Measurements from ENCODE around the gene STARD10. TPM values are rescaled to one million over a fixed set of nuclear protein-coding genes. Genes with fewer than 3 reads are reported as not detected.

The STARD10 gene
- total and polyA plus RNA-seq, 2 experiments from 2014 or later, result 16.6 to 20.5 TPM

DNA sequence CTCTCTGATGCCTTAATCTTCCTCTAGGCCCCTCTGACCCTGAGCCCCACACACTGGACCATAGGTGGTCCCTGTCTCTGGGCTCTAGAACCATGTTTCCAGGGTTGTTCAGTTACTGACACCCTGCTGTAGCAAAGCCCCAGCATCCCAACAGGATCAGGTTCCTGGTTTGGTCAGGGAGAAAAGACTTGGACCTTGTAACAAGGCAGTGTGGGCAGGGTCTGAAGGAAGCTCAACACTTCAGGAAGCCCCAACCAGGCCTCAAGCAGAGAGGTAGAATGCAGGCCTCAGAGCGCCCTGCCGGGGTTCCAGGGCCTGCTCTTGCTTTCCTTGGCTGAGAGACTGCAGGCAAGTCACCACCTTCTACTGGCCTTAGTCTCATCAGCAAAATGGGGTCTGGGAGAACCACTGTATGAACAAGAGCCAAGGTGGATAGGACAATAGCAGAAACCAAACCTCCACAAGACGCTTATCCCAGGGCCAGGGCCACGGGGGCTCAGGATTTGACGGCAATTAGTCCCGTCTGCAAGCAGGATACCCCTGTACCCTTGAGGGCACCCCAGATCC is 46.5 kb downstream of the STARD10 start:
- Histone ChIP-seq H2AFZ (no peak overlapping the region), H3K27me3 (ENCODE audit: insufficient read depth) (no peaks in the 10 kb centered on the region), H3K4me3 (no peak overlapping the region), H3K36me3 (ENCODE audit: insufficient read depth) (no peaks in the 10 kb centered on the region), H3F3A (replicated peaks; ENCODE audit: low read depth) (0 out of 2 replicates have a peak, but pooled peaks cover 2% of the 10 kb centered on the region), H3K9me2 (ENCODE audit: insufficient read depth) (no peaks in the 10 kb centered on the region), H3K79me2 (replicated peaks; ENCODE audit: insufficient read depth) (peaks cover 69% of the 10 kb centered on the region), H3K4me1 (ENCODE audit: insufficient read depth) (peaks cover 11% of the 10 kb centered on the region; the same call in 1 of the 2 replicates), H3K4me2 (no peak overlapping the region), H4K20me1 (replicated peaks; ENCODE audit: insufficient read depth) (peaks cover 21% of the 10 kb centered on the region), H3K27ac (ENCODE audit: low read depth) (no peak overlapping the region)
- Mint-ChIP-seq H3K27ac (no peak overlapping the region), H3K4me1 (peaks cover 27% of the 10 kb centered on the region), H3K4me3 (no peak overlapping the region), H3K27me3 (ENCODE audit: insufficient read depth, low read depth, poor library complexity) (peaks cover 5% of the 10 kb centered on the region), H3K9me3 (no peaks in the 10 kb centered on the region), H3K36me3 (ENCODE audit: low read depth) (no peaks in the 10 kb centered on the region; the same call in 1 of the 3 replicates)
- DNase-seq (ENCODE audit: low spot score) (no peak), ATAC-seq (no peak)
- TF ChIP-seq POLR2AphosphoS5 (IDR thresholded peaks at IDR 0.05; ENCODE audit: low read depth) (no peak), ZNF331 (CRISPR knock-in tag; IDR thresholded peaks at IDR 0.05; ENCODE audit: low read depth) (no peak), STAT1 (IDR thresholded peaks at IDR 0.05; ENCODE audit: unreplicated experiment) (no peak), ZNF462 (CRISPR knock-in tag; IDR thresholded peaks at IDR 0.05) (no peak), JUNB (IDR thresholded peaks at IDR 0.05; ENCODE audit: unreplicated experiment) (no peak), CREB1 (CRISPR knock-in tag; IDR thresholded peaks at IDR 0.05; ENCODE audit: low read depth) (no peak), NANOG (IDR thresholded peaks at IDR 0.05; ENCODE audit: borderline replicate concordance) (no peak), EZH2 (IDR thresholded peaks at IDR 0.05; ENCODE audit: low read depth, unreplicated experiment) (no peak), EZH2phosphoT487 (IDR thresholded peaks at IDR 0.05; ENCODE audit: unreplicated experiment) (no peak), REST (IDR thresholded peaks at IDR 0.05; ENCODE audit: unreplicated experiment) (no peak), ZNF114 (CRISPR knock-in tag; IDR thresholded peaks at IDR 0.05) (no peak)
- TF ChIP-seq, protein P1, sequence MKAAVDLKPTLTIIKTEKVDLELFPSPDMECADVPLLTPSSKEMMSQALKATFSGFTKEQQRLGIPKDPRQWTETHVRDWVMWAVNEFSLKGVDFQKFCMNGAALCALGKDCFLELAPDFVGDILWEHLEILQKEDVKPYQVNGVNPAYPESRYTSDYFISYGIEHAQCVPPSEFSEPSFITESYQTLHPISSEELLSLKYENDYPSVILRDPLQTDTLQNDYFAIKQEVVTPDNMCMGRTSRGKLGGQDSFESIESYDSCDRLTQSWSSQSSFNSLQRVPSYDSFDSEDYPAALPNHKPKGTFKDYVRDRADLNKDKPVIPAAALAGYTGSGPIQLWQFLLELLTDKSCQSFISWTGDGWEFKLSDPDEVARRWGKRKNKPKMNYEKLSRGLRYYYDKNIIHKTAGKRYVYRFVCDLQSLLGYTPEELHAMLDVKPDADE (IDR thresholded peaks at IDR 0.05), result no peak
- TF ChIP-seq, protein P2, sequence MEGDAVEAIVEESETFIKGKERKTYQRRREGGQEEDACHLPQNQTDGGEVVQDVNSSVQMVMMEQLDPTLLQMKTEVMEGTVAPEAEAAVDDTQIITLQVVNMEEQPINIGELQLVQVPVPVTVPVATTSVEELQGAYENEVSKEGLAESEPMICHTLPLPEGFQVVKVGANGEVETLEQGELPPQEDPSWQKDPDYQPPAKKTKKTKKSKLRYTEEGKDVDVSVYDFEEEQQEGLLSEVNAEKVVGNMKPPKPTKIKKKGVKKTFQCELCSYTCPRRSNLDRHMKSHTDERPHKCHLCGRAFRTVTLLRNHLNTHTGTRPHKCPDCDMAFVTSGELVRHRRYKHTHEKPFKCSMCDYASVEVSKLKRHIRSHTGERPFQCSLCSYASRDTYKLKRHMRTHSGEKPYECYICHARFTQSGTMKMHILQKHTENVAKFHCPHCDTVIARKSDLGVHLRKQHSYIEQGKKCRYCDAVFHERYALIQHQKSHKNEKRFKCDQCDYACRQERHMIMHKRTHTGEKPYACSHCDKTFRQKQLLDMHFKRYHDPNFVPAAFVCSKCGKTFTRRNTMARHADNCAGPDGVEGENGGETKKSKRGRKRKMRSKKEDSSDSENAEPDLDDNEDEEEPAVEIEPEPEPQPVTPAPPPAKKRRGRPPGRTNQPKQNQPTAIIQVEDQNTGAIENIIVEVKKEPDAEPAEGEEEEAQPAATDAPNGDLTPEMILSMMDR (conservative IDR thresholded peaks at IDR 0.05; ENCODE audit: low read depth in 2 of 2), result no peak

Data from GM23338 (cell line).